ENCODE measurements around the gene BHMT2.
A peak's percentile ranks its signal among the peaks of the same experiment; 100 is the strongest.

The BHMT2 gene

DNA sequence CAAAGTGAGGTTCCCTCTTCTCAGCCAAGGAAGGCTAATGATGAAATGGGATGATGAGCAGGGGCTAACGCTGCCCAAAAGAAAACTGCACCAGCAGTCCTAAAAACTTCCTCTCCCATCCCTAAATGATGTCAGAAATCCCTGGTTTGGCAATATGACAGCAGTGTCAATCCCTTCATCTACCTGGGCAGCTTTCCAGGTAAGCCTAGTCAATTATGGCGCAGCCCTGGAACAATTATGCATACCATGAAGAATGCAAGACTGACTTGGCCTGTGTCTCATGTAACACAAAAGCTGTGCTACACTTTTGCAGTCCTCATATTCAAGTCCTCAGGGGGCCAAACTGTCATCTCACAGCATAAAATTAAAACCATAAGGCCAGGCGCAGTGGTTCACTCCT lies 7.1 kb upstream of the BHMT2 start:
- DNase-seq (ENCODE audit: low read depth in 3 of 3): no peak

DNA sequence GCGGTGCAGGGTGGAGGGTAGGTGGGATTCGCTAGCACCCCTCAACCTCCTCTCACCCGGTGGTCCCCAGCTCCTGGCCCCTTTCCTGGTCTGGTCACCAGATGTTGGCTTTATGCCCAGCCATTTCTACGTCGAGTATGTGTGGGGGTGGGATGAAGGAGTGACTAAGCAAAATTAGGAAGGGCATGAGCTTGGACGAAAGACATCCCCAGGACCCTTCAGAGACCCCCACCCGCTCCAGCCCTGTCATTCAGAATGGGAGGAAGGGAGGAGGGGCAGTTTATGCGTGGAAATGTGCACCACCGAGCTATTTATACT lies 742 bp downstream of the BHMT2 start:
- DNase-seq (ENCODE audit: low read depth in 3 of 3): no peak

DNA sequence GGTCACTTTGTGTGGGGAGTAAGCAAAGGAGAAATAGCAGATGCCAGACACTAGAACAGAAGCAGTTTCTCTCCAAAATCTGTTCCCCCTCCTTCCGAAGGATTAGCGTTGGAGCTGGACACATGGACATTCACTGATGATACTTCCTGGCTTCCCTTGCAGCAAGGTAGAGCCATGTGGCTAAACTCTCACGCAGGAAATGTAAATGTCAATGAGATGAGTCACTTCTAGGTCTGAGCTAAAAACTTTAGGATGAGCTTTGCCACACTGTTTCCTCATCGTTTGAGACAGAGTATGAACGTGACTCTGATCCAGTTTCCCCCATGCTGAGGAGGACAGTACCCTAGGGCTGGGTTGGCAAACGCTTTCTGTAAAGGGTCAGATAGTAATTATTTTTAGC lies 5.1 kb downstream of the BHMT2 start:
- DNase-seq (ENCODE audit: low read depth in 3 of 3): no peak

GRCh38 chr5:79075646-79076426 lies 6.3 kb downstream of the BHMT2 start:
- DNase-seq (ENCODE audit: low read depth in 3 of 3): no peak

- no peak for DNase-seq (ENCODE audit: low read depth in 3 of 3)
Observed at GRCh38 chr5:79076819-79077218, 7.3 kb downstream of the BHMT2 start.

GRCh38 chr5:79077680-79078365 lies 8.3 kb downstream of the BHMT2 start:
- no peak for DNase-seq (ENCODE audit: low read depth in 3 of 3)

DNA sequence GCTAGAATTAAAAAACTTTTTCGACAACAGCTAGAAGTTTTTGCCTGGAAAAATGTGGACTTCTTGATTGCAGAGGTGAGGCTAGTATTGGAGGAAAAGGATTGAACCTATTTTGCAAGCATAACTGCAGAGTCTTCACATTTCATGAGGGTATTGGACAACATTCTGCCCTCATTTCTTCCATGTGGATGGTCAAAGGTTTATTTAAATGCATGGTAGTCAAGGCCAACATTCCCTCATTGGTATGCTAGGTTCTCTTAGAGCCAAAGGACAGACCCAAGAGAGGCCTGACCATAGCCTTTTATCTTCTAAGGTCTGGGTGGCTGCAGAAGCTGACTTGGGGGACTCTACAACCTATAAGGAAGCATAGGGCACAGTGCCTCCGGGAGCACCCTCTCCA lies 11.2 kb downstream of the BHMT2 start:
- DNase-seq (ENCODE audit: low read depth in 3 of 3): no peak

DNA sequence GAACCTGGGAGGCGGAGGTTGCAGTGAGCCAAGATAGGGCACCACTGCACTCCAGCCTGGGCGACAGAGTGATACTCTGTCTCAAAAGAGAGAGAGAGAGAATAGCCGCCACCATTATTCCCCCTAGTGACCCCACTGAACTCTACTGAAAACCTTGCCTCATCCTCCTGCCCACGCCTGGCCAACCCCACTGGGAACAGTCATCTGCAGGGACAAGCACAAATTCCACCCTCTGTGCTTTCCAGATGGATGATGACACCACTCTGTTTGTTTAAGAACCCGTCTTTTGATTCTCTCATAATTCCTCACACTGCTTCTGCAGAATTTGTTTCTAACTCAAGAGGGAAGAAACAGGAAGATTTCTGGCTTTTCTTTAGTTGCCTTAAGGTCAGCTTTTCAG lies 12.2 kb downstream of the BHMT2 start:
- DNase-seq (ENCODE audit: low read depth in 3 of 3): no peak

DNA sequence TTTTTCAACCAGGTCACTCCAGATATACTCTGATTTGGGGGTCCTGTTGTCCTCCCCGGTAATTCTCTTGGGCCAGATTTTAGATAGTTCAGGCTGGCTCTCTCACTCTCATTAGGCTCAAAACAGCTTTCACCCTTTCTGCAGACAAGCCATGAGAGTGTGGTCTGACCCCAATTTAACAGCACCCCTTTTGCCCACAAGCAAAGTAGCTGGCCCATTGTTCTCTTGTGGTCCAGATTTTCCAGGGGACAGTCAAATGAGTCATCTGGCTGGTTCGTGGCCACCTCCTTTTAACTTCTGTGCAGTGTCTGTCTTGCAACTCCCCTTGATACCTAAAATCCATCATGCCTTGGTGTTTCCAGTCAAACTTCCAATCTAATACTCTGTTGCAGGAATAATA lies 16.5 kb downstream of the BHMT2 start:
- no peak for DNase-seq (ENCODE audit: low read depth in 3 of 3)

- no peak for DNase-seq (ENCODE audit: low read depth in 3 of 3)
Observed at GRCh38 chr5:79088507-79088906, 18.9 kb downstream of the BHMT2 start.

DNA sequence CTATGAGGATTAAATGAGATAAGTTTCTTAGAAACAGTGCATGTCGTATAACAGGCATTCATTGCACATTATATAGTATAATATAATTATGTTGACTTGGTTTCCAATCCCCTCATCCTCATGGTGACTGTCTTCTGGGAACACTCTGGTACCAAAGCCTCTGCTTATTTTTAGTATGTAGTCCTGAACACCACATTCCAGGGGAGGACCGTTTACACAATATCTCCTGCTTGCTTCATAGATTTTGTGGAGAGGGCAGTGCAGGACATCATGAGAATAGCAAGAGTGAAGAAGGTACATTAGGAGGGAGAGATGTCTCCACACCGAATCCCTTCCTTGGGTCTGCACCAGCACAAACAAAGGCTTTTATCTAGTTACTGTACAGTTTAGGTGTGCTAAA lies 21.5 kb downstream of the BHMT2 start:
- DNase-seq (ENCODE audit: low read depth in 3 of 3): no peak

DNA sequence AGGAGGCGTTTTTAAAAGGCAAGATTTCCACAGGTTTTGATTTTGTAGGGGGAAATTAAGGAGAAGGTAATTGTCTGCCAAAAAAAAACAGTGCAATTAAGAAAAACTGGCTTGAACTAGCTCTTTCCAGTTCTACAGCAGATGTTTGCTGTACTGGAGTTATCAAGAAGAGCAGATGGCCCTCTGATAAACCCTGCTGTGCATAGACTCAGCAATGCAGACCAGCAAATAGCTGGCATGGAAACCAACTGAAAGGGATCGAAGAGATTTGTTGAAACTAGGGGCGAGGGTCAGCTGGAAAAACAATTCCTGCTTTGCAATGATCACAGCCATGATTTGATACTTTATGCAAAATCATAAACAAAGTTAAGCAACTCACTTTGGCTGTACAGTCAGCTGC lies 24.2 kb downstream of the BHMT2 start:
- no peak for DNase-seq (ENCODE audit: low read depth in 3 of 3)

- DNase-seq (ENCODE audit: low read depth in 3 of 3): no peak
Observed at GRCh38 chr5:79105868-79106267, 36.3 kb downstream of the BHMT2 start.

DNA sequence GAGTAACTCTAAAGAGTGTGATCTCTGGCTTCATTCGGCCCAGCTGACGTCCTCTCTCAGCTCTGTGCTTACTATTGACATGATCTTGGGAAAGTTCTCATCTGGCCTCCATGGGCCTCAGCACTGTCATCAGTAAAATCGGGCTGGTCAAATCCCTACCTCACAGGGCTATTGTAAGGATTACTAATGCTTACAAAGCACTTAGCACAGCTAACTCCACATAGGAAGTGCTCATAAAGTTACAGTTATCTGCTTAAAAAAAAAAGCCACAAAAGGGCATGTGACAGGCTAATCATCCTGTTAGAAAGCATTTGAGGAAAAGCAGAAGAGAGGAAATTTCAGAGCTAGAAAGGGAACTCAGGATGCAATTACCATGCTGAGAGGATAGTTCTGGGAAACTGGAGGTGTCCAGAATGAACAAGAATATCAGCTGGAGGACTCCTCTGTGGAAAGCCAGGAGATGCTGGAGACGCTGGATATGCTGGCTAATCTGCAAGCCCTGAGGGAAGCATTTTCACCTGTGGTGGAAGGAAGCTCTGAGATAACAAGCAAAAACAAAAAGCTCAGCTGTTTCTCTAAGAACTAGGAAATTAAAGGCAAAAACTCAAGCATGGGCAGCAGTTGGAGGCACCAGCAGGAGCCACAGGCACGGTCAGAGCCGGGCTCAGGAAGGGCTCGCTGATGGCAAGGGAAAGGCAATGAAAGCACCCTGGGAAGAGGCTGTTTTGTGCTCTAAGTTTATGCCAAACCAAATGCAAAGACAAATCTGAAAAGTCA lies 37.6 kb downstream of the BHMT2 start:
- no peak for DNase-seq (ENCODE audit: low read depth in 3 of 3)

- DNase-seq (ENCODE audit: low read depth in 3 of 3): no peak
Observed at GRCh38 chr5:79108086-79108485, 38.5 kb downstream of the BHMT2 start.

- no peak for DNase-seq (ENCODE audit: low read depth in 3 of 3)
Observed at GRCh38 chr5:79108792-79109191, 39.2 kb downstream of the BHMT2 start.

DNA sequence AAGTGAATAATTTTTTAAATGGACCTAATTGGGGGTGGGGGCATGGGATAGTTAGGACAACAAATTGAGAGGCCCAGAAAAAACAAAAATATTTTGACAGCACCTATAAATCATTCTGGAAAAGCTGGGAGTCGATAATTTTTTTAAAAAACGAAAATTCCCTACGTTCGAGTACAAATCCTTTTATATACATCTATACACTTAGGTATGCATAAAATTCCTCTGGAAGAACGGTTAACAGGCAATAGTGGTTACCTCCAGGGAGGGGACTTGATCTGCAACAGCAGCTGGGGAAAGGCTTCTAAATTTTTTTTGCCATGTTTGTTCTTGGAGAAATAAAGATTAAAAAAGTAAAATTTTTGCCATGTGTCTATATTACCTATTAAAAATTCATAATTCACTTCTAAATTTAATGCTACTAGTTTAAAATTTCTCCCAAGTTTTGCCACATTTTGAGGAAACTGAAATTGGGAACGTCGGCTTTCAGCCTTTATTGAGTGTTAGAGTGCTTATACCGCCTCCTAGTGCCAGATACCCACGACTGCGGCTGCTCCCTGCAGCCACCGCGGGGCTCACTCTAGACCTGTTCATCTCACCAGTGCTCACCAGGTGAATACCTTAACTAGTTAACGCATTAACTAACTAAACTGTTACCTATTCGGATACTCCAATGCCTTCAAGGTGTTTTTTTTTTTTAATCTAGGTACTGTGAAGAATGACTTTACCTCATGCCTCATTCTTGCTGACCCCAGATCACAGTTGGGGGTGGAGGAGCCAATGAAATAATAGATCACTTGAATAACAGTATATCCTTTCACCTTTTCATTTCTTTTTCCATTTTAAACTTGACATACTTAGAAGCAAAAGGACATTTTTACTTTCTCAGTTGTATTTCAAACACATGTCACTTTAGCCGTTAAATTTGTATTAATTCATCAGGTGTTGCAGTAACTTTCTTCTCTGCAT lies 40.2 kb downstream of the BHMT2 start:
- peak in 2 of 3 donors; percentile 10 to 19 for DNase-seq (ENCODE audit: low read depth in 3 of 3)

DNA sequence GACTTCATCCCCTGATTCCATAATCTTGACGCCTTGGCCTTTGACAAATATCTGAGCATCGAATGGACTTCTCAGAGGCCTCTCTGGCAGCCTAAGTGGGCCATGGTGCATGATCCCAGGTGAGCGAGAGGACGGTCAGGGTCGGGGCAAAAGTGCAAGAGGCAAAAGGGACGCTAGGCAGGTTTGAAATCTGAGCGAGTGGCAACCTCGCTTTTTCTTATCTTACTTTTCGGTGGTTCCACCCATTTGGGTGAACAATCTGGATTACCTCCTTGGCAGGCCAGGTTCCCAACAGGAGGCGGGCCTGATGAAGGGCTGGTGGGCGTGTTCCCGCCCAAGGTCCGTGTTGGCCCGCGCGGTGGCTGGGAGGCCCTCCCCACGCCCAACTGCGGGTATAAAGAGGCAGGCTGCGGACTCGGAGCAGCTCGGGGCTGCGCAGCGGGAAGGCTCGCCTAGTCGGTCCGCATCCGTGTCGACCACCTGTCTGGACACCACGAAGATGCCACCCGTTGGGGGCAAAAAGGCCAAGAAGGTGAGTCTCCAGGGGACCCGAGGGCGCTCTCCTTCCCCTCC lies 41.9 kb downstream of the BHMT2 start, which contains the start of gene BHMT:
TSS of gene BHMT (plus strand) at position 423 of the 573 bp plus-strand sequence. CDS start at position 500, 77 bp downstream.
- no peak for DNase-seq (ENCODE audit: low read depth in 3 of 3)

- no peak for DNase-seq (ENCODE audit: low read depth in 3 of 3)
Observed at GRCh38 chr5:79111960-79112702, 42.6 kb downstream of the BHMT2 start.

DNA sequence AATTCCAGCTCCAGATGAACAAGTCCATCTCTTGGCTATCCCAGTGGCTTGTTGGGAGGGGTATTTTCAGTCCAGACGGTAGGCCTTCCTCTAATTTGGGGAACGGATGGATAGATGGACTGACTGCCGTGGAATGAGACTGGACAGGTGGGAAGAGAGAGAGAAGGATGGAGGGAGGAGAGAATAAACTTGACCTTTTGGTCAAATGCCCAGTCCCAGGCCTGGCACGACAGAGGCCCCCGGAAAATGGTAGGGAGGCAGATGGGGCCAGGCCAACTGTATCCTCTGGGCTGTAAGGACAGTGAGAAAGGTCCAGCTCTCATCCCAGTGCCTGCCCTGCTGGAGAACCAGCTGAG lies 43.1 kb downstream of the BHMT2 start:
- no peak for DNase-seq (ENCODE audit: low read depth in 3 of 3)

DNA sequence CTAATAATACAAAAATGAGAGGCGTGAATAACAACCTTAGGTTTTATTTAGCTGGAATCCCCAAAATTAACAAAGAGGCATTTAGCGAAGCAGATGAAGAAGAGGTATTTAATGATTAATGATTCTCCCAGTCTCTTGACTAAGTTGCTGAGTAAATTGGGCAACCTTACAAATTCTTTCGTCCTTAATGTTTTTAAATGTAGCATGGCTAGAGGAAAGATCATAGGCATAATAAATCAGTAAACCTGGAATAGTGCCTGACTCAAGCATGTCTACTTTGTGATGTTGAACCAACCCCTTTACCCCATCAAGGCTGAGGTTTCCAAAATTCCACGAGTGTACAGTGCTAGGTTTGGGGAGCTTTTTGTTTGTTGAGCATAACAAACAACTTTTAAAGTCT lies 49.9 kb downstream of the BHMT2 start:
- no peak for DNase-seq (ENCODE audit: low read depth in 3 of 3)

All from stimulated activated CD4-positive, alpha-beta T cell treated with anti-CD3 and anti-CD28 coated beads, TNF-alpha, amount 100 ng/mL, for 48 hours (primary cell).